UCSD-AML1 (cell line): ENCODE results near the gene SPANXN1.
"Not testable (repeated sequence)": the region's sequence is repeated elsewhere in the genome, so short reads cannot be mapped to it uniquely, and the experiment has no call there.

Source experiments
- DNase-seq: peaks from one replicate; lab custom pipeline; 2025; ENCODE audit not compliant: unreplicated experiment; lab: John Stamatoyannopoulos, UW

Gene SPANXN1, protein sequence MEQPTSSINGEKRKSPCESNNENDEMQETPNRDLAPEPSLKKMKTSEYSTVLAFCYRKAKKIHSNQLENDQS

DNA sequence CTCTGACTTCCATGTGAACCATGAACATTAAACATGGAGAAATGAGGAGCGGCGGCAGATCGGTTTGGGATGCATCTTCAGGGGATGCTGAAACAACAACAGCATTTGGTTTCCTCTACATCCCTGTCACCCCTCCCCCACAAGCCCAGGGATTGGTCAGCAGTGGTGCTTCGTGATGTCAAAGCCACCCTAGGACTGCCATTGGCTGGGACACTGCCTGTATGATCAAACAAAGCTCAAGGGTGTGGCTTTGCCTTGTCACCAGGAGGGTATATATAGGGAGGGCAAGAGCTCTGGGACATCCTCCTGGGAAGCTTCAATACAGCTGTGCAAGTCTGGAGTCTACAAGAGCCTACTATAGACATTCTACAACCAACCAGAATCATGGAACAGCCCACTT, at the start of gene SPANXN1:
Gene SPANXN1 (plus strand): TSS at position 301 of the 400 bp plus-strand sequence. CDS start 84 bp downstream, at position 385.
- DNase-seq: not testable (repeated sequence)

DNA sequence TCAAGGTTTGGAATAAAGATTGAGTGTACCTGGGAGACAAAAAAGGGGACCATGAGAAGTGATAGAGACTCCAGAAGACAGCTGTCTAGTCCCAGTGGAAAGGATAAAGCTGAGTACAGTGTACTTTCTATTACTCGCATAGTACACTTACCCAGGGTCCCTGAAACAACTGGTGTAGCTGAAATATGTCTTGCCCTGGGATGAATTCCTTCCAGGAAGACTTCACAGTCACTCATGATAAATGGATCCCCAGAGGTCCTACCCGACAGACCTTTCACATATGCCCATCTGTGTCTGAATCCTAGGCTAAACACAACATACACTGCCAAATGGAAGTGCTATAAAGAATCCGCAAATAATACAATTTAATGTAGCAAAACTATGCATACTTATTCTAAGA, 48.2 kb upstream of the SPANXN1 start:
- DNase-seq: no peak

DNA sequence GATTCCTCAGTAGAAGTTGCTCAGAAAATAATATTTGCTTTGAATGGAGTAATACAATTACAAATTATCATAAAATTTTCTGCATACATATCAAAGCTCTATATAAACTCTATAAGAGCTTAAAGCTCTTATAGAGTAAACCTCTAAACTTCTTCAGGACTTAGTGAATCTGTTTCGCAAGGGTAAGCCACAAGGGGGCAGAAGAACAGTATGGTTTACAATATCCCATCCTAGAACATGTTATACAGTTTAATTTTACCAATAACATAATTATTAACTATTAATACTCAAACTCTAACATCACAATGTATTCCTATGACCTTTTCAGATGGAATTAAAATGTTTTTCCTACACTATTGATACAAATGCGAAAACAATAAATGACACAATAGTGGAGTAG, 33.8 kb upstream of the SPANXN1 start:
- no peak for DNase-seq

DNA sequence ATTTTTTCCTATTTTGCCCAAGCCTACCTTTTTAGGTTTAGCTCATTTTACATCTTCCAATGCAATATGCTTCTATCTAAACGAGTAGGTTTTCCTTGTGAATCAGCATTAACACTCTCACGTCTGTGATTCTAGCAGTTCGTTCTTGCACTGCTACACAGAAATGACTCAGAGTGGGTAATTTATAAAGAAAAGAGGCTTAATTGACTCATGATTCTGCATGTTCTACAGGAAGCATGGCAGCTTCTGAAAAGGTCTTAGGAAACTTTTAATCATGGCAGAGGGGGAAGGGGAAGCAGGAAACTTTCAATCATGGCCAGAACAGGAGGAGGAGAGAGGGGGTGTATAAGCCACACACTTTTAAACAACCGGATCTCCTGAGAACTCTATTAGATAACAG, 44.9 kb downstream of the SPANXN1 start:
- DNase-seq: no peak
